Neural cell (in vitro differentiated cells): ENCODE results near the gene ZDBF2. TPM values are rescaled to one million over a fixed set of nuclear protein-coding genes. Genes with fewer than 3 reads are reported as not detected.

ENCODE experiments used
- H2AFZ ChIP-seq: fragments of 200-600, 300-800 bp; sonication (generic), shearing (Covaris generic); 2 replicates; pipeline ENCODE4 v1.6.0; 2014; ENCODE audit warnings: low read depth, mild to moderate bottlenecking, antibody characterized with exemption, low read length, moderate library complexity
- H3F3A ChIP-seq: fragments of 200-600 bp; shearing (Covaris generic); 2 replicates; pipeline ENCODE4 v1.6.1; 2016; ENCODE audit warnings: mild to moderate bottlenecking, moderate library complexity, mixed read lengths, antibody characterized with exemption, low read length; ENCODE audit not compliant: insufficient read depth, poor library complexity, severe bottlenecking
- H3K27ac ChIP-seq: fragments of 200-600, 300-800 bp; sonication (generic), shearing (Covaris generic); 2 replicates; pipeline ENCODE4 v1.5.1; 2014; ENCODE audit warnings: mild to moderate bottlenecking, low read length, moderate library complexity
- H3K27me3 ChIP-seq: fragments of 300-800, 200-600 bp; sonication (generic), shearing (Covaris generic); 2 replicates; pipeline ENCODE4 v1.6.0; 2014; ENCODE audit warnings: mild to moderate bottlenecking, low read depth, low read length, moderate library complexity; ENCODE audit not compliant: insufficient read depth
- H3K36me3 ChIP-seq: fragments of 300-800, 200-600 bp; sonication (generic), shearing (Covaris generic); 2 replicates; pipeline ENCODE4 v1.5.1; 2014; ENCODE audit warnings: mild to moderate bottlenecking, antibody characterized with exemption, low read length, moderate library complexity; ENCODE audit not compliant: insufficient read depth
- H3K4me2 ChIP-seq: fragments of 300-800, 200-600 bp; sonication (generic), shearing (Covaris generic); 2 replicates; pipeline ENCODE4 v1.6.0; 2014; ENCODE audit warnings: mild to moderate bottlenecking, low read length
- H3K4me3 ChIP-seq: fragments of 300-800, 200-600 bp; sonication (generic), shearing (Covaris generic); 2 replicates; pipeline ENCODE4 v1.5.1; 2014; ENCODE audit warnings: mild to moderate bottlenecking, low read length, moderate library complexity
- H3K79me2 ChIP-seq: fragments of 200-600 bp; shearing (Covaris generic); replicated peaks from 2 replicates; pipeline ENCODE4 v1.6.0; 2014; ENCODE audit warnings: mild to moderate bottlenecking, low read length, moderate library complexity; ENCODE audit not compliant: insufficient read depth
- H3K9ac ChIP-seq: fragments of 300-800, 200-600 bp; sonication (generic), shearing (Covaris generic); 2 replicates; pipeline ENCODE4 v1.6.1; 2016; ENCODE audit warnings: mild to moderate bottlenecking, low read length, mixed read lengths
- H3K9me2 ChIP-seq: fragments of 200-600 bp; shearing (Covaris generic); 2 replicates; pipeline ENCODE4 v1.6.1; 2016; ENCODE audit warnings: mild to moderate bottlenecking, low read length, mixed read lengths; ENCODE audit not compliant: insufficient read depth
- H3K9me3 ChIP-seq: fragments of 200-600, 300-800 bp; sonication (generic), shearing (Covaris generic); 2 replicates; pipeline ENCODE4 v1.6.1; 2016; ENCODE audit warnings: mild to moderate bottlenecking, mixed run types, low read length, moderate library complexity, mixed read lengths
- H4K20me1 ChIP-seq: fragments of 200-600 bp; shearing (Covaris generic); 2 replicates; pipeline ENCODE4 v1.6.1; 2016; ENCODE audit warnings: mild to moderate bottlenecking, mixed run types; ENCODE audit not compliant: insufficient read depth
- EP300 ChIP-seq: fragments of 450-650 bp; conservative IDR thresholded peaks from 2 replicates; pipeline ENCODE4 v1.6.1; 2014; ENCODE audit warnings: antibody characterized with exemption, mild to moderate bottlenecking, moderate library complexity; ENCODE audit not compliant: poor library complexity, severe bottlenecking
- EZH2 ChIP-seq: fragments of 200-600, 300-800 bp; shearing (Covaris generic), sonication (generic); IDR thresholded peaks from 2 replicates; pipeline ENCODE4 v1.6.1; 2014; ENCODE audit warnings: antibody characterized with exemption, low read length, borderline replicate concordance, mild to moderate bottlenecking; ENCODE audit not compliant: insufficient read depth, poor library complexity, severe bottlenecking
- MXI1 ChIP-seq: fragments of 450-650 bp; conservative IDR thresholded peaks from 2 replicates; pipeline ENCODE4 v1.6.1; 2014; ENCODE audit warnings: antibody characterized with exemption, mild to moderate bottlenecking; ENCODE audit not compliant: poor library complexity, severe bottlenecking
- POLR2AphosphoS5 ChIP-seq: IDR thresholded peaks from 2 replicates; pipeline ENCODE4 v1.6.1; 2012
- RAD21 ChIP-seq: fragments of 450-650 bp; conservative IDR thresholded peaks from 2 replicates; pipeline ENCODE4 v1.6.1; 2014; ENCODE audit warnings: antibody characterized with exemption, mild to moderate bottlenecking, moderate library complexity
- REST ChIP-seq: IDR thresholded peaks from 2 replicates; pipeline ENCODE4 v1.6.1; 2012; ENCODE audit warnings: borderline replicate concordance
- SMC3 ChIP-seq: fragments of 450-650 bp; conservative IDR thresholded peaks from 2 replicates; pipeline ENCODE4 v1.6.1; 2014; ENCODE audit warnings: antibody characterized with exemption, mild to moderate bottlenecking, moderate library complexity; ENCODE audit not compliant: poor library complexity
- TAF1 ChIP-seq: IDR thresholded peaks from 2 replicates; pipeline ENCODE4 v1.6.1; 2012; ENCODE audit warnings: low read depth
- polyA plus RNA-seq: library from polyadenylated mRNA; depleted of rRNA; stranded (reverse); fragments of >200 nt; gene quantifications from 2 replicates; pipeline ENCODE4 v1.2.3, GENCODE V29; 2014
- TF ChIP-seq, protein P1 (sequence below): fragments of 450-650 bp; IDR thresholded peaks from 2 replicates; pipeline ENCODE4 v1.5.1; 2014; ENCODE audit warnings: antibody characterized with exemption, mild to moderate bottlenecking, moderate library complexity; ENCODE audit not compliant: poor library complexity, severe bottlenecking

The ZDBF2 gene
- polyA plus RNA-seq, 1 donor from 2014 or later = 23.4 TPM

DNA sequence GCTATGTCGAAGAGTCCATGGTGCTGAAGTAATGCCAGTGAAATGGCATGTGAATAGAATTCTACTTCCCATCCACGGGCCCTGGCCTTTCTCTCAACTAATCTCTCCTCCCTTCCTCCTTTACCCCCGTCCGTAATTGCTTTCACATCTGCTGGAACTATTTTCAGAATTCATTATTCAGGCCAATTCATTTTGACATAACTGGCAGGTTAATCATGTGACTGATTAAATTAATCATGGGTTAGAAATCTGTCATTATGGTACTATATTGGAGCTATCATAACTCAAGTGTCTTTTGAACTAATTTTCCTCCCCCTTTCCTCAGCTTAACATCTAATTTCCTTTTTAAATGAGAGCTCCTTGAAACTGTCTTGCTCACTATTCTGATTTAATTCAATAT is 66.9 kb downstream of the ZDBF2 start:
- H3K9ac ChIP-seq = no peak overlapping the region
- no peak overlapping the region for H3K4me2 ChIP-seq
- no peaks in the 10 kb centered on the region for H4K20me1 ChIP-seq
- H3K27ac ChIP-seq = no peak overlapping the region
- TF ChIP-seq TAF1 = no peak
- TF ChIP-seq EP300 = no peak
- no peak for TF ChIP-seq POLR2AphosphoS5
- no peak for TF ChIP-seq MXI1
- TF ChIP-seq, protein P1, sequence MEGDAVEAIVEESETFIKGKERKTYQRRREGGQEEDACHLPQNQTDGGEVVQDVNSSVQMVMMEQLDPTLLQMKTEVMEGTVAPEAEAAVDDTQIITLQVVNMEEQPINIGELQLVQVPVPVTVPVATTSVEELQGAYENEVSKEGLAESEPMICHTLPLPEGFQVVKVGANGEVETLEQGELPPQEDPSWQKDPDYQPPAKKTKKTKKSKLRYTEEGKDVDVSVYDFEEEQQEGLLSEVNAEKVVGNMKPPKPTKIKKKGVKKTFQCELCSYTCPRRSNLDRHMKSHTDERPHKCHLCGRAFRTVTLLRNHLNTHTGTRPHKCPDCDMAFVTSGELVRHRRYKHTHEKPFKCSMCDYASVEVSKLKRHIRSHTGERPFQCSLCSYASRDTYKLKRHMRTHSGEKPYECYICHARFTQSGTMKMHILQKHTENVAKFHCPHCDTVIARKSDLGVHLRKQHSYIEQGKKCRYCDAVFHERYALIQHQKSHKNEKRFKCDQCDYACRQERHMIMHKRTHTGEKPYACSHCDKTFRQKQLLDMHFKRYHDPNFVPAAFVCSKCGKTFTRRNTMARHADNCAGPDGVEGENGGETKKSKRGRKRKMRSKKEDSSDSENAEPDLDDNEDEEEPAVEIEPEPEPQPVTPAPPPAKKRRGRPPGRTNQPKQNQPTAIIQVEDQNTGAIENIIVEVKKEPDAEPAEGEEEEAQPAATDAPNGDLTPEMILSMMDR = no peak
- H3F3A ChIP-seq = no peaks in the 10 kb centered on the region
- no peaks in the 10 kb centered on the region for H3K27me3 ChIP-seq
- no peak overlapping the region for H3K4me3 ChIP-seq
- H3K9me2 ChIP-seq = no peaks in the 10 kb centered on the region
- no peaks in the 10 kb centered on the region for H3K79me2 ChIP-seq
- H2AFZ ChIP-seq = no peak overlapping the region
- H3K36me3 ChIP-seq = no peaks in the 10 kb centered on the region
- H3K9me3 ChIP-seq = no peaks in the 10 kb centered on the region

GRCh38 chr2:206343144-206343543 is 68.7 kb downstream of the ZDBF2 start:
- H3K4me2 ChIP-seq = no peak overlapping the region
- H2AFZ ChIP-seq = no peak overlapping the region
- no peaks in the 10 kb centered on the region for H3K9me3 ChIP-seq
- no peaks in the 10 kb centered on the region for H3K27me3 ChIP-seq
- H3K4me3 ChIP-seq = no peak overlapping the region
- no peaks in the 10 kb centered on the region for H3K79me2 ChIP-seq
- H3K9ac ChIP-seq = no peak overlapping the region
- H4K20me1 ChIP-seq = no peaks in the 10 kb centered on the region
- no peaks in the 10 kb centered on the region for H3K9me2 ChIP-seq
- H3F3A ChIP-seq = no peaks in the 10 kb centered on the region
- H3K27ac ChIP-seq = no peak overlapping the region
- no peak for TF ChIP-seq MXI1
- TF ChIP-seq, protein P1 = no peak
- TF ChIP-seq RAD21 = no peak
- TF ChIP-seq EP300 = no peak
- TF ChIP-seq EZH2 = no peak
- no peak for TF ChIP-seq TAF1
- no peak for TF ChIP-seq REST
- no peak for TF ChIP-seq SMC3
- TF ChIP-seq POLR2AphosphoS5 = no peak
- no peaks in the 10 kb centered on the region for H3K36me3 ChIP-seq
